OCI-LY1 (cell line): ENCODE data around the gene HS3ST5.

Experiments
- H2AFZ ChIP-seq: fragments of 200-600 bp; sonication (generic), shearing (Covaris generic); 2 replicates; pipeline ENCODE4 v1.6.0; 2014; ENCODE audit warnings: antibody characterized with exemption, mild to moderate bottlenecking, low read length
- H3F3A ChIP-seq: fragments of 200-600 bp; sonication (generic), shearing (Covaris generic); 2 replicates; pipeline ENCODE4 v1.6.0; 2014; ENCODE audit warnings: mild to moderate bottlenecking, antibody characterized with exemption, low read length, moderate library complexity; ENCODE audit not compliant: insufficient read depth
- H3K27ac ChIP-seq: fragments of 200-600 bp; sonication (generic); 2 replicates; pipeline ENCODE4 v1.5.1; 2014; ENCODE audit warnings: low read length, mixed run types, mild to moderate bottlenecking, low read depth; ENCODE audit not compliant: poor library complexity, severe bottlenecking
- H3K27me3 ChIP-seq: fragments of 200-600 bp; sonication (generic); 2 replicates; pipeline ENCODE4 v1.6.0; 2014; ENCODE audit warnings: antibody characterized with exemption, mild to moderate bottlenecking, low read length, moderate library complexity; ENCODE audit not compliant: insufficient read depth
- H3K36me3 ChIP-seq: fragments of 200-600 bp; sonication (generic); 2 replicates; pipeline ENCODE4 v1.6.1; 2014; ENCODE audit warnings: mild to moderate bottlenecking, antibody characterized with exemption, low read length, moderate library complexity, mixed read lengths; ENCODE audit not compliant: insufficient read depth
- H3K4me1 ChIP-seq: fragments of 200-600 bp; sonication (generic); 2 replicates; pipeline ENCODE4 v1.5.1; 2014; ENCODE audit warnings: mild to moderate bottlenecking, low read length, moderate library complexity; ENCODE audit not compliant: insufficient read depth, severe bottlenecking
- H3K4me2 ChIP-seq: fragments of 200-600 bp; sonication (generic), shearing (Covaris generic); 2 replicates; pipeline ENCODE4 v1.6.1; 2014; ENCODE audit warnings: low read length
- H3K4me3 ChIP-seq: fragments of 200-600 bp; sonication (generic); 2 replicates; pipeline ENCODE4 v1.5.1; 2014; ENCODE audit warnings: low read length, low read depth, mild to moderate bottlenecking, mixed read lengths; ENCODE audit not compliant: poor library complexity, severe bottlenecking
- H3K79me2 ChIP-seq: fragments of 200-600 bp; shearing (Covaris generic); 2 replicates; pipeline ENCODE4 v1.6.1; 2016; ENCODE audit warnings: mixed run types, low read length, mixed read lengths; ENCODE audit not compliant: insufficient read depth
- H3K9ac ChIP-seq: fragments of 200-600 bp; sonication (generic), shearing (Covaris generic); 2 replicates; pipeline ENCODE4 v1.6.1; 2014; ENCODE audit warnings: mild to moderate bottlenecking, low read length, mixed read lengths
- H3K9me2 ChIP-seq: fragments of 200-600 bp; sonication (generic), shearing (Covaris generic); 2 replicates; pipeline ENCODE4 v1.6.1; 2014; ENCODE audit warnings: low read depth, mild to moderate bottlenecking, low read length, mixed read lengths
- H3K9me3 ChIP-seq: fragments of 200-600 bp; shearing (Covaris generic); 2 replicates; pipeline ENCODE4 v1.6.1; 2014; ENCODE audit warnings: low read length, mixed read lengths
- H4K20me1 ChIP-seq: fragments of 200-600 bp; sonication (generic), shearing (Covaris generic); 2 replicates; pipeline ENCODE4 v1.6.0; 2016; ENCODE audit warnings: mild to moderate bottlenecking, low read length; ENCODE audit not compliant: insufficient read depth
- EZH2 ChIP-seq: fragments of 200-600 bp; sonication (generic), shearing (Covaris generic); IDR thresholded peaks from 2 replicates; pipeline ENCODE4 v1.8.0; 2017; ENCODE audit warnings: borderline replicate concordance, mixed run types, mild to moderate bottlenecking, antibody characterized with exemption, low read length, moderate library complexity, mixed read lengths
- TF ChIP-seq, protein P1 (sequence below): fragments of 200-600 bp; sonication (generic), shearing (Covaris generic); IDR thresholded peaks from 2 replicates; pipeline ENCODE4 v1.5.1; 2017; ENCODE audit warnings: mild to moderate bottlenecking, antibody characterized with exemption, low read length, moderate library complexity, mixed read lengths

HS3ST5 gene

GRCh38 chr6:114092943-114093342 lies 249.9 kb downstream of the HS3ST5 start:
- Histone ChIP-seq H3K27ac (no peak overlapping the region), H3K4me1 (no peaks in the 10 kb centered on the region), H2AFZ (no peak overlapping the region), H3K4me2 (no peak overlapping the region), H3K9ac (no peak overlapping the region), H4K20me1 (no peaks in the 10 kb centered on the region), H3K36me3 (no peaks in the 10 kb centered on the region), H3K79me2 (no peaks in the 10 kb centered on the region), H3K4me3 (no peak overlapping the region), H3F3A (no peaks in the 10 kb centered on the region), H3K27me3 (no peaks in the 10 kb centered on the region), H3K9me2 (no peaks in the 10 kb centered on the region), H3K9me3 (no peaks in the 10 kb centered on the region)
- TF ChIP-seq, protein P1, sequence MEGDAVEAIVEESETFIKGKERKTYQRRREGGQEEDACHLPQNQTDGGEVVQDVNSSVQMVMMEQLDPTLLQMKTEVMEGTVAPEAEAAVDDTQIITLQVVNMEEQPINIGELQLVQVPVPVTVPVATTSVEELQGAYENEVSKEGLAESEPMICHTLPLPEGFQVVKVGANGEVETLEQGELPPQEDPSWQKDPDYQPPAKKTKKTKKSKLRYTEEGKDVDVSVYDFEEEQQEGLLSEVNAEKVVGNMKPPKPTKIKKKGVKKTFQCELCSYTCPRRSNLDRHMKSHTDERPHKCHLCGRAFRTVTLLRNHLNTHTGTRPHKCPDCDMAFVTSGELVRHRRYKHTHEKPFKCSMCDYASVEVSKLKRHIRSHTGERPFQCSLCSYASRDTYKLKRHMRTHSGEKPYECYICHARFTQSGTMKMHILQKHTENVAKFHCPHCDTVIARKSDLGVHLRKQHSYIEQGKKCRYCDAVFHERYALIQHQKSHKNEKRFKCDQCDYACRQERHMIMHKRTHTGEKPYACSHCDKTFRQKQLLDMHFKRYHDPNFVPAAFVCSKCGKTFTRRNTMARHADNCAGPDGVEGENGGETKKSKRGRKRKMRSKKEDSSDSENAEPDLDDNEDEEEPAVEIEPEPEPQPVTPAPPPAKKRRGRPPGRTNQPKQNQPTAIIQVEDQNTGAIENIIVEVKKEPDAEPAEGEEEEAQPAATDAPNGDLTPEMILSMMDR = no peak
- TF ChIP-seq EZH2 = no peak

GRCh38 chr6:114090626-114091025 lies 252.2 kb downstream of the HS3ST5 start:
- H2AFZ ChIP-seq = no peak overlapping the region
- TF ChIP-seq, protein P1 = no peak
- no peak for TF ChIP-seq EZH2
- no peak overlapping the region for H3K9ac ChIP-seq
- H3K27ac ChIP-seq = no peak overlapping the region
- H3K27me3 ChIP-seq = no peaks in the 10 kb centered on the region
- H3K4me2 ChIP-seq = no peak overlapping the region
- H3K4me3 ChIP-seq = no peak overlapping the region
- H3K4me1 ChIP-seq = no peaks in the 10 kb centered on the region
- H3K9me2 ChIP-seq = no peaks in the 10 kb centered on the region
- H3K36me3 ChIP-seq = no peaks in the 10 kb centered on the region
- H3K79me2 ChIP-seq = no peaks in the 10 kb centered on the region
- H4K20me1 ChIP-seq = no peaks in the 10 kb centered on the region
- H3F3A ChIP-seq = no peaks in the 10 kb centered on the region
- no peaks in the 10 kb centered on the region for H3K9me3 ChIP-seq

DNA sequence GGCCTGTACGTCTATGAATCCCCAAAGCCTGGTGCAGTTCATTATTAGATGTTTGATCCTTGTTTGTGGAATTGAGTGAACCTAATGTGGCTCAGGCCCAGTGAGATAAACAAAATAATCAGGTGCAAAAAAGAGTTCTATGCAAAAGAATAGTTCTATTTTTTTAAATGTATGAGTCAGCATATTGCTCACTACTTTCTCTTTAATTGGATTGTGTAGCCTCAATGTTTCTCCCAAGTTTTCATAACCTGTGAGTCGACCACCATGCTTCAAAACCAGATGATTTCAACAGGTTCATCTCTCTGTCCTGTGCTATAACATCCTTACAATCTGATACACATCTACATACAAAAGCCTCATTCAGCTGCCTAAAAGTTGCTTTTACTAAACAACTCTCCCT lies 255.3 kb downstream of the HS3ST5 start:
- Histone ChIP-seq H3K9me2 (no peaks in the 10 kb centered on the region), H3K27ac (no peak overlapping the region), H4K20me1 (no peaks in the 10 kb centered on the region), H3K27me3 (no peaks in the 10 kb centered on the region), H3F3A (no peaks in the 10 kb centered on the region), H2AFZ (no peak overlapping the region), H3K36me3 (no peaks in the 10 kb centered on the region), H3K79me2 (no peaks in the 10 kb centered on the region), H3K4me3 (no peak overlapping the region), H3K9me3 (no peaks in the 10 kb centered on the region), H3K4me1 (no peaks in the 10 kb centered on the region), H3K9ac (no peak overlapping the region), H3K4me2 (no peak overlapping the region)
- TF ChIP-seq, protein P1 = no peak
- no peak for TF ChIP-seq EZH2
